Heart left ventricle (tissue), 16 donors: Measurements from ENCODE around the gene MTARC2. TPM values are rescaled to one million over a fixed set of nuclear protein-coding genes. Genes with fewer than 3 reads are reported as not detected.

Experiments used
- ATAC-seq, 4 donors: fragments of 200-7000 bp; cut with Tn5 transposase; one replicate each; pipeline ENCODE4 v1.9.1; 2020 to 2022; ENCODE audit warnings: moderate library complexity in 4 of 4, mild to moderate bottlenecking in 3 of 4, moderate number of reproducible peaks in 1 of 4
- DNase-seq, 5 donors: peaks; one replicate each; pipeline ENCODE4 v3.0.0-alpha.2; 2020
- H3K27ac ChIP-seq, 12 donors: fragments of 200-600 bp; sonication (generic) in 4 of 12; one replicate each; pipeline versions ENCODE4 v1.5.0 to v1.8.0; 2016 to 2022; ENCODE audit warnings: mild to moderate bottlenecking in 2 of 12
- H3K27me3 ChIP-seq, 9 donors: fragments of 200-600 bp; sonication (generic) in 2 of 9; one replicate each; pipeline versions ENCODE4 v1.5.1 to v1.8.0; 2016 to 2022; ENCODE audit warnings: mild to moderate bottlenecking in 3 of 9
- H3K36me3 ChIP-seq, 9 donors: fragments of 200-600 bp; sonication (generic) in 2 of 9; one replicate each; pipeline versions ENCODE4 v1.5.0 to v1.8.0; 2018 to 2022; ENCODE audit warnings: mild to moderate bottlenecking in 2 of 9
- H3K4me1 ChIP-seq, 12 donors: fragments of 200-600 bp; sonication (generic) in 4 of 12; one replicate each; pipeline versions ENCODE4 v1.5.0 to v1.8.0; 2016 to 2022; ENCODE audit warnings: mild to moderate bottlenecking in 3 of 12
- H3K4me3 ChIP-seq, 12 donors: fragments of 200-600 bp; sonication (generic) in 4 of 12; one replicate each; pipeline versions ENCODE4 v1.5.0 to v1.8.0; 2017 to 2022; ENCODE audit warnings: mild to moderate bottlenecking in 9 of 12, moderate library complexity in 4 of 12
- H3K9me3 ChIP-seq, 12 donors: fragments of 200-600 bp; sonication (generic) in 4 of 12; one replicate each; pipeline versions ENCODE4 v1.5.0 to v1.8.0; 2016 to 2022; ENCODE audit warnings: mild to moderate bottlenecking in 1 of 12
- CTCF ChIP-seq, 12 donors: fragments of 200-600 bp; sonication (generic) in 4 of 12; IDR thresholded peaks; one replicate each; pipeline versions ENCODE4 v1.5.0 to v1.8.0; 2018 to 2022; ENCODE audit warnings: antibody characterized with exemption in 12 of 12, mild to moderate bottlenecking in 5 of 12
- POLR2A ChIP-seq, 2 donors: fragments of 450-650 bp; IDR thresholded peaks; one replicate each; pipeline ENCODE4 v1.6.1; 2017; ENCODE audit warnings: antibody characterized with exemption in 2 of 2, mild to moderate bottlenecking in 2 of 2, moderate library complexity in 2 of 2
- WGBS, 4 donors: extraction: QIAGEN DNeasy Blood & Tissue Kit in 2 of 4; methylation state at CpG; one replicate each; pipeline versions ENCODE4 v1.1.5 to v1.1.7; 2013 to 2018; 5-methylcytosine and 5-hydroxymethylcytosine counted together
- intact Hi-C, 10 donors: fragments of 100-400 bp; cut with DNase I; formaldehyde crosslinking; loops; one replicate each; pipeline versions ENCODE4 v1.11.1 to v1.14.2; 2022
- polyA plus RNA-seq, 2 donors: library from polyadenylated mRNA; stranded (reverse); fragments of 200-250 nt; gene quantifications; one replicate each; pipeline ENCODE4 v1.2.3, GENCODE V29; 2013
- total RNA-seq, 9 donors: library from RNA; depleted of rRNA in 2 of 9; stranded (reverse); fragments of >200 nt in 2 of 9; fragmentation: NEBNext Ultra II Directional in 3 of 9; extraction: Animal tissue kit (Norgen Biotek cat#: 25700) in 3 of 9; gene quantifications; one replicate each; pipeline versions ENCODE4 v1.1.0 to v1.2.4, GENCODE V29; 2016 to 2023
- donor health status: ischemic (EF 13 %, LVEDD 7.1; RV severe dilation, severe dysfunction).
- donor health status: healthy with polysubstance abuse.
- donor health status: DM: no; HTN: yes; CAD: no.
- donor health status: DM: no; HTN: no; CAD: no.
- donor health status: ischemic (EF 25% LVEDD 6.9; RV normal size, moderate dysfunction).
- donor health status: ischemic (EF 25% LVEDD 5.7; RV mildly dilated, moderate dysfunction).
- donor health status: healthy.
- donor health status: DM: yes; HTN: yes; CAD: no.
- donor health status: ischemic (EF 35%, LVEDD 5.7; RV mildly dilated, moderate dysfunction).
- donor health status: nonischemic (EF 11% LVEDD 7.7; RV severe dilation, severe dysfunction).
- donor health status: DM: yes; HTN: yes; CAD: no.
- donor health status: PGD.
- donor health status: ischemic (EF 29% LVEDD 5.4; RV normal size, mild dysfunction).
- donor health status: nonischemic (EF 23%, LVEDD 6.1; RV moderate dilation, normal function).

MTARC2 gene
- total and polyA plus RNA-seq, 11 donors, result 10.4 to 29.1 (median 20.3) TPM

GRCh38 chr1:220806408-220806807, 58.3 kb downstream of the MTARC2 start:
- no peaks in the 10 kb centered on the region for H3K27me3 ChIP-seq
- H3K9me3 ChIP-seq, result no peaks in the 10 kb centered on the region
- no peak for DNase-seq
- no peak for ATAC-seq
- 95 to 100% (median 96%) methylated on average over 4 of the region's 4 CpGs for WGBS, 4 donors
- intact Hi-C loops, result loop anchor here in 1 of 10 donors (5.0 kb wide), 1 partner anchor 631 kb away; no protein-coding TSS in a partner anchor
- TF ChIP-seq CTCF (IDR thresholded peaks at IDR 0.05), result no peak
- no peak for TF ChIP-seq POLR2A (IDR thresholded peaks at IDR 0.05)
- peaks cover 0 to 19% (median 4%) of the 10 kb centered on the region in 9 donors for H3K36me3 ChIP-seq
- no peak overlapping the region for H3K27ac ChIP-seq
- peaks cover 0 to 21% (median 7%) of the 10 kb centered on the region in 12 donors for H3K4me1 ChIP-seq
- no peak overlapping the region for H3K4me3 ChIP-seq

- H3K4me3 ChIP-seq, result no peak overlapping the region
- H3K27ac ChIP-seq, result peak overlapping the region in 1 of 12 donors; percentile 58
- TF ChIP-seq CTCF (IDR thresholded peaks at IDR 0.05), result no peak
- no peak for TF ChIP-seq POLR2A (IDR thresholded peaks at IDR 0.05)
- 84 to 95% (median 91%) methylated on average over 6 of the region's 6 CpGs for WGBS, 4 donors
- intact Hi-C loops, result loop anchor here in 1 of 10 donors (5.0 kb wide), 1 partner anchor 630 kb away; no protein-coding TSS in a partner anchor
- ATAC-seq (no peak), DNase-seq (no peak)
- no peaks in the 10 kb centered on the region for H3K9me3 ChIP-seq
- peaks cover 0 to 21% (median 7%) of the 10 kb centered on the region in 12 donors for H3K4me1 ChIP-seq
- peaks cover 0 to 26% (median 0%) of the 10 kb centered on the region in 9 donors for H3K36me3 ChIP-seq
- no peaks in the 10 kb centered on the region for H3K27me3 ChIP-seq
Measured at GRCh38 chr1:220807726-220808125, 59.6 kb downstream of the MTARC2 start.

GRCh38 chr1:220808345-220809186, 60.4 kb downstream of the MTARC2 start:
- WGBS, 4 donors, result 71 to 80% (median 74%) methylated on average over 11 of the region's 11 CpGs
- peak; percentile 32 to 62 (median 50) for ATAC-seq
- no peak for DNase-seq
- Histone ChIP-seq H3K4me1 (peaks cover 0 to 21% (median 7%) of the 10 kb centered on the region in 12 donors), H3K27me3 (no peaks in the 10 kb centered on the region), H3K4me3 (no peak overlapping the region), H3K36me3 (peaks cover 0 to 28% (median 0%) of the 10 kb centered on the region in 9 donors), H3K9me3 (no peaks in the 10 kb centered on the region), H3K27ac (peak overlapping the region in 2 of 12 donors; percentile 28 to 58)
- TF ChIP-seq POLR2A (IDR thresholded peaks at IDR 0.05) (no peak), CTCF (IDR thresholded peaks at IDR 0.05) (no peak)
- intact Hi-C loops, result loop anchor here in 1 of 10 donors (5.0 kb wide), 1 partner anchor 629 kb away; no protein-coding TSS in a partner anchor

GRCh38 chr1:220809187-220809550, 61.0 kb downstream of the MTARC2 start:
- no peak overlapping the region for H3K4me3 ChIP-seq
- DNase-seq (no peak), ATAC-seq (peak in 1 of 4 donors; percentile 6)
- TF ChIP-seq CTCF (IDR thresholded peaks at IDR 0.05) (no peak), POLR2A (IDR thresholded peaks at IDR 0.05) (no peak)
- H3K4me1 ChIP-seq, result peaks cover 0 to 21% (median 7%) of the 10 kb centered on the region in 12 donors
- peak overlapping the region in 2 of 12 donors; percentile 28 to 58 for H3K27ac ChIP-seq
- peaks cover 0 to 31% (median 0%) of the 10 kb centered on the region in 9 donors for H3K36me3 ChIP-seq
- WGBS, 4 donors, result 69 to 81% (median 75%) methylated on average over 6 of the region's 6 CpGs
- H3K9me3 ChIP-seq, result no peaks in the 10 kb centered on the region
- H3K27me3 ChIP-seq, result no peaks in the 10 kb centered on the region
- intact Hi-C loops, result loop anchor here in 1 of 10 donors (5.0 kb wide), 1 partner anchor 628 kb away; no protein-coding TSS in a partner anchor
